Measurements from ENCODE around the gene HOXA6. TPM values are rescaled to one million over a fixed set of nuclear protein-coding genes. Genes with fewer than 3 reads are reported as not detected.
A peak's percentile ranks its signal among the peaks of the same experiment; 100 is the strongest.

Gene HOXA6
- total RNA-seq, 1 donor from 2014 or later: not detected

DNA sequence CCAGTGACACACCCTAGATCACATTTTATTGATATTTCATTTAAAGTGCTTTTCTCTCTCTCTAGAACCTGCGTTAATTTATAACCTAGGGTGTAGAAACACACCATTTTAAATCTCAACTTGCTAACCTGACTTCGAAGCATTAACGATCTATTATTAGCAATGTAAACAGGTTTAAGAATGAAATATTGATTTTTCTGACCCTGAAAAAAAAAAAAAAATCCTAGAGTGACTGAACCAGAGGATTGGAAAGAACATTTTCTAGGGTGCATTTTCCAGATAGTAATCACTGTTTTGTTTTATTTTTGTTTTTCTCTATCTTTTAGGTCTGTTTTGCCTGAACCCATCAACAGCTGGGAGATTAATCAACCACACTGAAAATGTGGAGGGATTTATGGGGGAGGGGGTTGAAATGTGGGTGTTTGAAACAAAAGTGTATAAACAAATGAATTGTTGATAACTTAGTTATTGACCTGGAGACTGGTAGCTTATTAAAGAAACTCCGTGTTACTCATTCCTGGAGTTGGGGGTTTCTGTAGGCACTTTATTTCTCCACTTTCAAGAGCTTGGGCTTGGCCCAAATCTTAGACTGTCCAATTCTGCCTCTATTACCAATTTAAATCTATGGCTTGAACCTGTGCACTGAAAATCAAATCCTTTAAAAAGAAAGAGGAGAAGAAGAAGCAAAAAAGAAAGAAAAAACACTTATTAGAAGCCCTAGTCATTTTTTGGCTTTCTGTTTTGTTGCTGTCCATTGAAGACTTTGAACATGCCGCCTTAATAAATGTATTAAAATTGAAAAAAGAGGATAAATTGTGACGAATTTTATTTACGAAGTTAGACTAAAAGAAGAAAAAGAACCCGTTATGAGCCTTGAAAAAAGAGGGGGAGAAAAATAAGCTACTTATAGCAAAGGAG lies 47.9 kb downstream of the HOXA6 start:
- Mint-ChIP-seq H3K36me3 (ENCODE audit: low read depth, unreplicated experiment) (peaks cover 16% of the 10 kb centered on the region), H3K9me3 (ENCODE audit: unreplicated experiment) (no peaks in the 10 kb centered on the region), H3K4me3 (ENCODE audit: unreplicated experiment) (peak overlapping the region; percentile 88), H3K4me1 (ENCODE audit: unreplicated experiment) (peaks cover 58% of the 10 kb centered on the region), H3K27me3 (ENCODE audit: unreplicated experiment) (peaks cover 50% of the 10 kb centered on the region), H3K27ac (ENCODE audit: unreplicated experiment) (no peak overlapping the region)
- DNase-seq (ENCODE audit: low spot score): no peak
- TF ChIP-seq, protein P1, sequence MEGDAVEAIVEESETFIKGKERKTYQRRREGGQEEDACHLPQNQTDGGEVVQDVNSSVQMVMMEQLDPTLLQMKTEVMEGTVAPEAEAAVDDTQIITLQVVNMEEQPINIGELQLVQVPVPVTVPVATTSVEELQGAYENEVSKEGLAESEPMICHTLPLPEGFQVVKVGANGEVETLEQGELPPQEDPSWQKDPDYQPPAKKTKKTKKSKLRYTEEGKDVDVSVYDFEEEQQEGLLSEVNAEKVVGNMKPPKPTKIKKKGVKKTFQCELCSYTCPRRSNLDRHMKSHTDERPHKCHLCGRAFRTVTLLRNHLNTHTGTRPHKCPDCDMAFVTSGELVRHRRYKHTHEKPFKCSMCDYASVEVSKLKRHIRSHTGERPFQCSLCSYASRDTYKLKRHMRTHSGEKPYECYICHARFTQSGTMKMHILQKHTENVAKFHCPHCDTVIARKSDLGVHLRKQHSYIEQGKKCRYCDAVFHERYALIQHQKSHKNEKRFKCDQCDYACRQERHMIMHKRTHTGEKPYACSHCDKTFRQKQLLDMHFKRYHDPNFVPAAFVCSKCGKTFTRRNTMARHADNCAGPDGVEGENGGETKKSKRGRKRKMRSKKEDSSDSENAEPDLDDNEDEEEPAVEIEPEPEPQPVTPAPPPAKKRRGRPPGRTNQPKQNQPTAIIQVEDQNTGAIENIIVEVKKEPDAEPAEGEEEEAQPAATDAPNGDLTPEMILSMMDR (IDR thresholded peaks at IDR 0.05; ENCODE audit: unreplicated experiment): no peak

DNA sequence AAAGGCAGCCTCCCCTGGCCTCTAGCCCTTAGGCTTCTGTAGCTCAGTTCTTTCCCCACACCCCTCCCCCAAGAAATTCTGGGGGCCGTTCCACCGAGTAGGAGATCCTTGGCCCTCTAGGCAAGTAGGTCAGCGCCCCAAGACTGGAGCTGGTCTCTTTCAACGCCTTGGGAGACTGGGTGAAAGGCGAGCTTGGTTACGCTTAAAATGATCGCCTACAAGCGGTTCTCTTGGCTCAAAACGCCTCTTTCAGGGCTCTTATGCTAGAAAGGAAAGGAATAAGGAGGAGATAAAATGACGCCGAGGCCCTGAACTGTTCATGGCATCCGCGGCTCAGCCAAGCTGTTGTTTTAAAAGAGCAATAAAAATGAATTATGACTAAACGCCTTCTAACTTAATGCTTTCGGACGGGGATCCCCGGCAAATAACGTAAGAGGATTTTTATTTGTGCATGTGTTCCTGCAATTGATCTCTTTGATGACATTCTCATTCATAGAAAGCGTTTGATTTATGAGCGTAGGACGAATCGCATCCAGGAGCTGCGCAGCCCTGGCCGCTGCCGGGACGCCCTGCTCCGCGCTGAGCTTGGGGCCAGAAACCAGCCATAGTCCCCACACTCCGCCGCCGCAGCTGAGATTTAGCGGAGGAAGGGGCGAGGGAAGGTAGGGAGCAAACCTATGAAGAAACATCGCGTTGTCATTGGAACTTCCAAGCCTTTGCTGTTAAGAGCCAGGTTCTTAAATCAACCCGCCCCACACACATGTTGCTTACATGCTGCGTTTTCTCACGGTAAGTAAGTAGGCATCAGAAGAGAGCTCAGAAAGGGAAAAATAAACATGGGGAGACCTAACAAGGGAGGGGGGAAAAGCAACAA lies 48.8 kb downstream of the HOXA6 start:
- Mint-ChIP-seq H3K4me3 (ENCODE audit: unreplicated experiment) (peak overlapping the region; percentile 88), H3K27me3 (ENCODE audit: unreplicated experiment) (peaks cover 53% of the 10 kb centered on the region), H3K4me1 (ENCODE audit: unreplicated experiment) (peaks cover 62% of the 10 kb centered on the region), H3K36me3 (ENCODE audit: low read depth, unreplicated experiment) (peaks cover 16% of the 10 kb centered on the region), H3K27ac (ENCODE audit: unreplicated experiment) (no peak overlapping the region), H3K9me3 (ENCODE audit: unreplicated experiment) (no peaks in the 10 kb centered on the region)
- DNase-seq (ENCODE audit: low spot score): no peak
- TF ChIP-seq, protein P1 (IDR thresholded peaks at IDR 0.05; ENCODE audit: unreplicated experiment): no peak

DNA sequence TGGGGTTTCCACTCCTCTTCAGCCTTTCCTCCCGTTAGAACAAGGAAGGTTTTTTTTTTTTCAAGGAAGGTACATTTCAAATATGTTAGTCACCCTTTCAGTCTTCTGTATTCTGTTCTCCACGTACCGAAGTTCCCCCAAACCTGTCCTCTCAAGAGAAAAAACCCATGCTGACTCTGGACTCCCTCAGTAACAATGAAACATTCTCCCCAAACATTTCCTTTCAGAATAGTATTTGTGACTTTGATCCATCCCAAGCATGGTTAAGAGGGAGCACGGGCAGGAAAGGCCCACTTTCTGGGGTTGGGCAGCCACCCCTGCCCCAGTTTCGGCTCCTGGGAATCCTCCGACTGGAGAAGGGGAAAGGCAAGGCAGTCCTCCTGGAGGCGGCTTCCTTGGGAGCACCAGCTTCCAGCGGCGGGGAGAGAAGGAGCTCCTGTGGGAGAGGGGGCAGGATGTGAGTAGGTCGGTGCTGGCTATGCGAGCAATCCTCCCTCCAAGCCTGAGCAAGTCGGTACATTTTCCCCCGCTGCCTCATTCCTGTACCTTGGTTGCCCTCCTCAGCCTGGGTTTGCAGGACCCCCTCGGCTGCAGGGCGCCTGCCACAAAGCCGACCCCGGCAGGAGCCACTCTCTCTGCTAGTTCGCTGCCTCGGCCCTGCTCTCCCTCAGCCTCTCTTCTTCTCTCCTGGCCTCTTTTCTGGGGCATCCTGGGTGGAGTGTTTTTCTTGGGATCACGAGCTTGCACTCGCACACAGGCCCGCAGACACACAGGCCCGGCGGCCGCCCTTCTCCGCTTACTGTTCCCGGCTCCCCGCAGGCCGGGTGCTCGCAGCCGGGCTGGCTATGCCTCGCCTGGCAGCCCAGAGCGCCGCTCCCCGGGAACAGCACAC lies 49.6 kb downstream of the HOXA6 start:
- H3K4me1 Mint-ChIP-seq (ENCODE audit: unreplicated experiment): peaks cover 60% of the 10 kb centered on the region
- H3K27ac Mint-ChIP-seq (ENCODE audit: unreplicated experiment): peak overlapping the region; percentile 75
- no peaks in the 10 kb centered on the region for H3K9me3 Mint-ChIP-seq (ENCODE audit: unreplicated experiment)
- DNase-seq (ENCODE audit: low spot score): no peak
- H3K36me3 Mint-ChIP-seq (ENCODE audit: low read depth, unreplicated experiment): peaks cover 16% of the 10 kb centered on the region
- TF ChIP-seq, protein P1 (IDR thresholded peaks at IDR 0.05; ENCODE audit: unreplicated experiment): no peak
- peaks cover 55% of the 10 kb centered on the region for H3K27me3 Mint-ChIP-seq (ENCODE audit: unreplicated experiment)
- H3K4me3 Mint-ChIP-seq (ENCODE audit: unreplicated experiment): peak overlapping the region; percentile 88

DNA sequence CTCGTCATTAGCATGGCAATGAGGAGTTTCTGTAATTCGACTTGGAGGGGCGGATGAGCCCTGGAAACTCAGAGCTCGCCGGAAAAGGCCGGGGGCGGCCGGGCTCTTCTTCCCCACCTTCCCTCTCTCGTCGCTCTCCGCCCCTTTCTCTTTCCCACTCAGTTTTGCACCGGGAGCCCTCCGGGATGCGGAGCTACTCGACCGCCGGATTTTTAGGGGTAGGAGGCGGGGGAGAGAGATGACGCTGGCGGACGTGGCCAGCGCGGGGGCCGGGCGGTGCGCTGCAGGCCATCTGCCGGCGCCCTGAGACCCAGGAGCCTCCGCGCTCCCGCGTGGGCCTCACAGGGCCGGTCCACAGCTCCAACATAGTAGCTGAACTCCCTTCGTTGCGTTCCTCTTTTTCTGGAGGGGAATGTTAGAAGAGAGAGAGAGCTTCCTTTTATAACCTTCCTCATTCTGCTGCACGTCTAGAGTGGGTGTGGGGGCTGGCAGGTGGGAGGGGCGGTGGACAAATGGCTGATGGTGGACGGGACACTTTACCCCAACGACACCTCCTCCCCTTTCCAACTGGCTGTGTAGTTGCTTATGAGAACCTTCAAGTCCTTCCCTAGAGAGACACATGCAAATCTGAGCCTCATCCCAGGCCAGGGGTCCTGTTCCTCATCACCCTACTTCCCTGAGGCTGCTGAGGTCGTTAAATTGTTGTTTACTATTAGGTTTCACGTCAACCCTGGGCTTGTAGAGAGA lies 50.6 kb downstream of the HOXA6 start:
- TF ChIP-seq, protein P1 (IDR thresholded peaks at IDR 0.05; ENCODE audit: unreplicated experiment): no peak
- Mint-ChIP-seq H3K27me3 (ENCODE audit: unreplicated experiment) (peaks cover 51% of the 10 kb centered on the region), H3K4me3 (ENCODE audit: unreplicated experiment) (peak overlapping the region; percentile 88), H3K36me3 (ENCODE audit: low read depth, unreplicated experiment) (peaks cover 16% of the 10 kb centered on the region), H3K4me1 (ENCODE audit: unreplicated experiment) (peaks cover 63% of the 10 kb centered on the region), H3K9me3 (ENCODE audit: unreplicated experiment) (no peaks in the 10 kb centered on the region), H3K27ac (ENCODE audit: unreplicated experiment) (peak overlapping the region; percentile 48)
- DNase-seq (ENCODE audit: low spot score): no peak

All from endothelial cell (in vitro differentiated cells).